ENCODE measurements around the gene QSOX2.

GRCh38 chr9:136230773-136231172 lies 14.8 kb downstream of the QSOX2 start:
- TF ChIP-seq, protein P1, sequence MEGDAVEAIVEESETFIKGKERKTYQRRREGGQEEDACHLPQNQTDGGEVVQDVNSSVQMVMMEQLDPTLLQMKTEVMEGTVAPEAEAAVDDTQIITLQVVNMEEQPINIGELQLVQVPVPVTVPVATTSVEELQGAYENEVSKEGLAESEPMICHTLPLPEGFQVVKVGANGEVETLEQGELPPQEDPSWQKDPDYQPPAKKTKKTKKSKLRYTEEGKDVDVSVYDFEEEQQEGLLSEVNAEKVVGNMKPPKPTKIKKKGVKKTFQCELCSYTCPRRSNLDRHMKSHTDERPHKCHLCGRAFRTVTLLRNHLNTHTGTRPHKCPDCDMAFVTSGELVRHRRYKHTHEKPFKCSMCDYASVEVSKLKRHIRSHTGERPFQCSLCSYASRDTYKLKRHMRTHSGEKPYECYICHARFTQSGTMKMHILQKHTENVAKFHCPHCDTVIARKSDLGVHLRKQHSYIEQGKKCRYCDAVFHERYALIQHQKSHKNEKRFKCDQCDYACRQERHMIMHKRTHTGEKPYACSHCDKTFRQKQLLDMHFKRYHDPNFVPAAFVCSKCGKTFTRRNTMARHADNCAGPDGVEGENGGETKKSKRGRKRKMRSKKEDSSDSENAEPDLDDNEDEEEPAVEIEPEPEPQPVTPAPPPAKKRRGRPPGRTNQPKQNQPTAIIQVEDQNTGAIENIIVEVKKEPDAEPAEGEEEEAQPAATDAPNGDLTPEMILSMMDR (IDR thresholded peaks at IDR 0.05; ENCODE audit: low read length): no peak
- TF ChIP-seq EZH2 (optimal IDR thresholded peaks at IDR 0.05; ENCODE audit: low read depth, low read length): no peak
- TF ChIP-seq EZH2phosphoT487 (IDR thresholded peaks at IDR 0.05; ENCODE audit: low read length): no peak
